GM18909 (cell line): ENCODE results near the gene AIMP1.
A peak's percentile ranks its signal among the peaks of the same experiment; 100 is the strongest.

Experiments
- ATAC-seq: cut with Tn5 transposase; IDR thresholded peaks from one replicate; pipeline ENCODE4 v1.9.1; 2021; ENCODE audit warnings: mild to moderate bottlenecking; ENCODE audit not compliant: unreplicated experiment, poor library complexity

The AIMP1 gene

DNA sequence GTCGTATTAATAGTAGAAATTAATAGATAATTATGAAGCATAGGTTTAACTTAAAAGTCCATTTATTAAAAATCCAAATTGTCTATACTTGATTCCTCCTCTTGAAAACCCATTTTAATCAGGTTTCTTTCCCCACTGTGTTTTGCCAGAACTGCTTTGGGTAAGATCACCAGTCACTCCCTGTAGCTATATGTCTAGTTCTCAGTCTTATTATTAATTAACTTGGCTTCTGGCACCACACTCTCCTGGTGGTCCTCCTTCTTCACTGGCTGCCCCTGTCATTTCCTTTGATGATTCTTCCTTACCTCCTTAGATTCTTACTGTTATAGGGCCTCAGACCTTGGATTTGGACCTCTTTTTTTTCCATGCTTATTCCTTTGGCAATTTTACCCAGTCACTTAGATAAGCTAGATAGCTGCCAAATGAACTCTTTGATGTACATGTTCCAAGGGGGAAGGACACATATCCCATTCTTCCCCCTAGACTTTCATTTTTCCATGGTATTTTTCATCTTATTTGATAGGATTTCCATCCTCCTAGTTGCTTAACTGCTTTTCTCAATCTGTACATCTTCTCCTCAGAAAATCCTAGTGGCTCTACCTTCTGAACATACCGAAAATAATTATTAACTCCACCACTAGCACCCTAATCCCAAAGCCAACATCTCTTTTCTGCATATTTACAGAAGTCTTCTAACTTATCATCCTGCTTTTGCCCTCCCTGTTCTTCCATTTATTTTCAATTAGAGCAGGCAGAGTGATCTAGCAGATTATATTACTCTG, 27.7 kb downstream of the AIMP1 start:
- no peak for ATAC-seq

GRCh38 chr4:106344647-106344970, 28.3 kb downstream of the AIMP1 start:
- no peak for ATAC-seq

GRCh38 chr4:106347167-106347566, 30.8 kb downstream of the AIMP1 start:
- ATAC-seq = no peak

DNA sequence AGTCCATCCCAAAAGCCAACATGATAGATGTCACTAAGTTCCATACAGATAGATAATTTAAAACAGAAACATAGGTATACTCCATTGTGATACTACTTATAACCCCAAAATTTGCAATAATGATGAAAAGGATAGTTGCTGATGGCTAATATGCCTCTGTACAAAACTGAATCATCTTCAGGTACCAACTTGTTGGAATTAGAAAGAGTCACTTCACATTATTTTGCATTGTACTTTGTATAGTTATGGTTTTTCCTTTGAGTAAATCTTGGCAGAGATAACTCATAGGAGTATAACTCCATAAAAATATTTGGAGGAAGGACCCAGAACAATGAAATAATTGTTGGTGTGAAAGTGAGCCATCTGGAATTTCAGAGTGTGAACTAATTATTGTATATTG, 34.7 kb downstream of the AIMP1 start:
- no peak for ATAC-seq

GRCh38 chr4:106353786-106354185, 37.4 kb downstream of the AIMP1 start:
- ATAC-seq = no peak

DNA sequence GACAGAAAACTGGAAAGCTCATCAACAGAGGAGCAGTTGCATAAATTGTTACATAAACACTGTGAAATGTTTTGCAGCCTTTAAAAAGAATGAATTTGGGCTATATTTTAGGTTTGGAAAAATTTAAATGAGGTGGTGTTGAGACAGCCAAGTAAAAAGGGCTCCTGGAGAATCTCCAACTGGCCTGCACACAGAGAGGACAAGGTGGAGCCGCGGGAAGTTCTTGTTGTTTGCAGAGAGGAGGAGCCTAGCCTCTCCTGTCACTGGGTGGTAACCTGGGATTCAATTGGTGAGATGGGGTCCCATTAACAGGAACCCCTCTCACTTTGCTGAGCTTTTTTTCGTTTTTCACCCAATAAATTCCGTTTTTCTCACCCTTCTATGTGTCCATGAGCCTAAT, 38.8 kb downstream of the AIMP1 start:
- ATAC-seq = no peak

DNA sequence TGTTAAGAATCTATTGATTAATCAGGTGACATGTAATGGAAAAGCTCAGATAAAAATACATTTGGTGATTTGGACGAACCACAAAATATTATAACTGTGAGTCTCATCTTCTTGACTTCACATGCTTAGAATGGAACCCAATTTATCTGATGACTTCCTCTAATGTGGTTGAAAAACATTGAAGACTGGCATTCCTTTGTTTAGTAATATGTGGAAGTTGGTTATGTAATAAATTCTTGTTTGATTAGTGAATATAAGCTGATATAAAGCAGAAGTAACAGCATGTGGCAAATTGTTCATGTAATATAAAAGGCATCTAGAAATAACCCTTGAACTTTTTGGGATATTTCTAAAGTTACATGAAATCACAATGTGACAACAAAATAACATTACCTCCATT, 42.5 kb downstream of the AIMP1 start:
- ATAC-seq = no peak

GRCh38 chr4:106362086-106362825, 45.9 kb downstream of the AIMP1 start:
- no peak for ATAC-seq

- ATAC-seq = no peak
These were observed 47.9 kb downstream of the AIMP1 start for GRCh38 chr4:106364282-106364681.

GRCh38 chr4:106365613-106366012, 49.3 kb downstream of the AIMP1 start:
- ATAC-seq = no peak

DNA sequence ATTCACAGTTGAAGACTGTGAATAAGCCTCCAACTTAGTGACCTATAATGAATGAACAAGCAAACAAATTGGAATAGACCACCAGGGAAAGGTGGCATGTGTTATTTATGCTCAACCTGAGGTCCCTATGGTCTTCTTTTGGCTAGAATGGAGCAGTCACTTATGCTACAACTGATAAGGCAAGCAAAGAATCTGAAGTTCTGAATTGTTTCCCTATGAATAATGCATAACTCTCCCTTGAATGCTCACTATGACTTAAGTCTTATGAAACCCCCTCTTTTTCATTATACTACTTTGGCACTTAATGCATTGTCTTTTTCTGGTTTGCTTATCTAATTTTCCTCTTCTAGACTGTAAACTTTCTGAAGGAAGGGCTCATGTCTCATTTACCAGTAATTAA, 49.7 kb downstream of the AIMP1 start:
- no peak for ATAC-seq

- no peak for ATAC-seq
These were observed 50.7 kb downstream of the AIMP1 start for GRCh38 chr4:106367072-106367471.

DNA sequence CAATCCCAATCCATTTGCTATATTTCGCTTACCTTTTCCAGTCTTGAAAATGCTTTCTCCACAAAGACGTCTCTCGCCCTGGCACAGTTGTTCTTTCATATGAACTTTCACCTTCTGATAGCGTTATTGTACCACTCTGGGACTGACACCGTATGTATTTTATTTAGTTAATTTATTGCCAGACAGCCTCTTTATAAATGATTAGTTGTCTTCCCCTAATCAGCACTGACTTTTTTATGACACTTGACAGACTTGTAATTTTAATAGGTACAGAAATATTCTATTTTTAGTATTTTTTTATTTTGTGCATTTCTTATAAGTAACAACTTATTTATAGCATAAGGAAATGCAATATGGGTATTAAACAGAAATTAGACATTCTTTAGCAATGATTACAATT, 52.3 kb downstream of the AIMP1 start, which contains the start of gene GIMD1:
Gene GIMD1, minus strand, starts transcription at position 101 of the 400 bp plus-strand sequence. CDS start 1,343 bp downstream, outside the sequence.
- ATAC-seq = no peak

GRCh38 chr4:106369456-106370060, 53.2 kb downstream of the AIMP1 start:
- peak; percentile 76 for ATAC-seq

DNA sequence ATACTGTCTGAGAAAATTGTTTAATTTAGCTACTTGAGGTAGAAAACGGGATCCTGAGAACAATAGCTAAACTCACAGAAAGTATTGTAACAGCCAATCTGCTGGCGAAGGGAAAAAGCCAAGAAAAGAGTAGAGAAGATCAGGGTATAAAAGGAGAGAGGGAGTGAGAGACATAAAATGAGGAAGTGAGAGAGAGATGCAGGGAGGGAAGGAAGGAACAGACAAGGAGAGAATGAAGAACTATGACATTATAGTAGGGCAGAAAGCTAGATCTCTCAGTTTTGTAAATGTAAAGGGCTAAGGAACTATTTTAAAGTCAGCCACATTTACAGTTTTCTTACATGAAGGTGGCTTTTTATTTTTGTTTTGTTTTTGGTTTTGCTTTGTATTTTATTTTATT, 53.9 kb downstream of the AIMP1 start:
- ATAC-seq = no peak

DNA sequence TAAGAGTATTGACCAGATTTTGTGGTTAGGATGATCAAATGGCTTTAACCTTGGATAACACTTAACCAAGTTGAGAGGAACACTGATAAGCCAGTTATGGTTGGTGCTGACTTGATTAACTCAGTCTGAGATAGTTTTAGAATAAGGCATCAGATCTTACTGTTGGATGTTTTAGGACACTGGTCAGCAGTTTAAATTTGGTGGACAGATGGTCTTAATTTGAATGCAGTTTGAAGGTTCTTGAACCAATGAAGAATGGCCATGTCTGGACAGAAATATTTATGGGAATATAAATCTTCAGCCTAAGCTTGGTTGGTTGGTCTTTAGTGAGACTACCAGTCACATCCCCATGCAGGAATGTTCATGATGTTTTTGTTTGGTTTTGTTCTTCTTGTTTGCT, 54.8 kb downstream of the AIMP1 start:
- ATAC-seq = no peak

GRCh38 chr4:106373026-106373425, 56.7 kb downstream of the AIMP1 start:
- ATAC-seq = no peak

DNA sequence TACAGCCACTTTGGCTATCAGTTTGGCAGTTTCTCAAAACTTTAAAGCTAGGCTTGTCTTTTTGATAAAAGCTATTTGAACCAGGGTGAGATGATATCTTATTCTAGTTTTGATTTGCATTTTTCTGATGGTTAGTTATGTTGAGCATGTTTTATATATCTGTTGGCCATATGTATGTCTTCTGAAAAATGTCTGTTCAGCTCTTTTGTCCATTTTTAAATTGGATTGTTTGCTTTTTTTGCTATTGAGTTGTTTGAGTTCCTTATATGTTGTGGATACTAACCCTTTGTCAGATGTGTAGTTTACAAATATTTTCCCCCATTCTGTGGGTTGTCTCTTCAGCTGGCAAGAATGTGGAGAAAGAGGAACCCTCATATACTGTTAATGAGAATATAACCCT, 63.8 kb downstream of the AIMP1 start:
- ATAC-seq = no peak

GRCh38 chr4:106384878-106385277, 68.5 kb downstream of the AIMP1 start:
- no peak for ATAC-seq

- no peak for ATAC-seq
These were observed 69.6 kb downstream of the AIMP1 start for GRCh38 chr4:106385853-106386393.

- no peak for ATAC-seq
These were observed 79.2 kb downstream of the AIMP1 start for GRCh38 chr4:106395582-106395981.
